Skeletal muscle tissue (tissue), 4 donors: ENCODE results near the gene TTC7B. TPM values are rescaled to one million over a fixed set of nuclear protein-coding genes. Genes with fewer than 3 reads are reported as not detected.
A peak's percentile ranks its signal among the peaks of the same experiment; 100 is the strongest.
"Not testable (repeated sequence)": the region's sequence is repeated elsewhere in the genome, so short reads cannot be mapped to it uniquely, and the experiment has no call there.

ENCODE experiments used
- H3K27ac ChIP-seq: one replicate; pipeline ENCODE4 v1.7.0; 2013; ENCODE audit warnings: mild to moderate bottlenecking, low read depth, low read length, inconsistent platforms
- H3K27me3 ChIP-seq, 3 donors: one replicate each; pipeline ENCODE4 v1.7.0; 2013; ENCODE audit warnings: low read length in 3 of 3; ENCODE audit not compliant: control insufficient read depth in 3 of 3, insufficient read depth in 3 of 3
- H3K36me3 ChIP-seq, 3 donors: one replicate each; pipeline ENCODE4 v1.7.0; 2013; ENCODE audit warnings: low read length in 3 of 3; ENCODE audit not compliant: control insufficient read depth in 3 of 3, insufficient read depth in 3 of 3
- H3K4me1 ChIP-seq, 3 donors: one replicate each; pipeline ENCODE4 v1.7.0; 2013; ENCODE audit warnings: low read length in 3 of 3, mild to moderate bottlenecking in 3 of 3; ENCODE audit not compliant: control insufficient read depth in 3 of 3, insufficient read depth in 3 of 3
- H3K4me3 ChIP-seq, 3 donors: one replicate each; pipeline ENCODE4 v1.7.0; 2013; ENCODE audit warnings: low read length in 3 of 3
- H3K9ac ChIP-seq, 3 donors: one replicate each; pipeline ENCODE4 v1.7.0; 2013; ENCODE audit warnings: low read length in 3 of 3, mild to moderate bottlenecking in 3 of 3, moderate library complexity in 2 of 3, low read depth in 1 of 3
- H3K9me3 ChIP-seq, 3 donors: one replicate each; pipeline ENCODE4 v1.7.0; 2013; ENCODE audit warnings: low read length in 3 of 3; ENCODE audit not compliant: control insufficient read depth in 3 of 3
- total RNA-seq: library from RNA; depleted of rRNA; stranded (reverse); fragments of >200 nt; gene quantifications from one replicate; pipeline ENCODE4 v1.2.3, GENCODE V29; 2014
- donor health status: Osteomylitis.

Gene TTC7B
- total RNA-seq, 1 donor from 2014 or later: 5.7 TPM

DNA sequence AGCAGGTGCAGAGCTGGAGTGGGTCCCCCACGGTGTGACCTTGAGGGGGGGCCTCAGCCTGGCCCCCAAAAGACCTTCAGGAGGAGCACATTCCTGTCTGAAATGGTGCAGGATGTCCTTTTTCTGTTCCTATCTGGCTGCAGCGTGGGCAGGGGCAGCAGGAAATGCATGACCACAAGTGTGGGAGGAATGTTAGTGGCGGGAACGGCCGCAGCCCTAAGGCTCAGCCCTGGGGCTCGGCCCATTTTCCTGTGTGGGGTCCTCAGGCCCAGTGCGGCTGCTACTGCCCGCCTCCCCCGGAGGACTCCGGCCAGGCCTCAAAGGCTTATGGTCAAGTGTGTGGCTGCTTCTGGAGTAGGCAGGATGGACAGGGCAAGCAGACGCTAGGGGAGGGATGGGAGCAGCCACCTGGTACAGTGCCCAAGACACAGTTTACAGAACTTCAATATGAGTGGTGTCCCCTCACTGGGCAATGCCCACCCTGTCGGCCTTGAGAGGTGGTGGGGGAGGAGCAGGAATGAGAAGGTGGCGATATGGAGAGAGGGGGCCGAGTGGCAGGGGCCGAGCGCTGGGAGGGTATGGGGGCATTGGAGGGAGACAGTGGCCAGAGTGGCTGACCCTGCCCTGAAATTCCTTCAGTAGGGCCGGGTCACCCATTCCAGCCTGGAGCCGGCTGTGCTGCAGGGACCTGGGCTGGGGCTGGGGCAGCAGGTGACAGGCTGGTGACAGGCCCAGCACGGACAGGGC lies 282.0 kb downstream of the TTC7B start:
- no peak overlapping the region for H3K27ac ChIP-seq
- H3K27me3 ChIP-seq: no peaks in the 10 kb centered on the region
- H3K9ac ChIP-seq: peak overlapping the region in 2 of 3 donors; percentile 33 to 45
- H3K9me3 ChIP-seq: no peaks in the 10 kb centered on the region
- peaks cover 3 to 8% (median 3%) of the 10 kb centered on the region in 3 donors for H3K36me3 ChIP-seq
- H3K4me1 ChIP-seq: peaks cover 11 to 24% (median 13%) of the 10 kb centered on the region in 3 donors
- no peak overlapping the region for H3K4me3 ChIP-seq

DNA sequence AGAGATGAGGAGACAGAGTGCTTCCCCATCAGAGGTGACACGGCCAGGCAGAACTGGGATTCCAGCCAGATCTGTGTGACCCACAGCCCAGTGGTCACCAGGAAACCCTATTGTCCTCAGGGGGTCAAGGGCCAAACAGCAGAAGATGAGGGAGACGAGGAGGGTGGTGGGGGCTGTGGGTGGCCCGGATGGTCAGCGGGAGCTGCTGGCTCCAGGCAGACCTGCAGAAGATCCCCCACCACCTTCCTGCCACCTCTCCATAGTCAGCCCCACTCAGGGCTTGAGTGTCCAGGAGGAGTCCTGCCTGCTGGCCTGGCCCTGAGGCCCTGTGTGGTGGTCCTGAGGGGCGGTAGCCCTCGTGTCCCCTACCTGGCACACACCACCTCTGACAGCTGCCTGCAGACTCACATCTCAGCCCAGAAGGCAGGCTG lies 282.6 kb downstream of the TTC7B start:
- H3K27ac ChIP-seq: no peak overlapping the region
- no peaks in the 10 kb centered on the region for H3K27me3 ChIP-seq
- no peaks in the 10 kb centered on the region for H3K9me3 ChIP-seq
- peaks cover 11 to 24% (median 13%) of the 10 kb centered on the region in 3 donors for H3K4me1 ChIP-seq
- H3K4me3 ChIP-seq: no peak overlapping the region
- H3K36me3 ChIP-seq: peaks cover 0 to 6% (median 2%) of the 10 kb centered on the region in 3 donors
- H3K9ac ChIP-seq: peak overlapping the region in 2 of 3 donors; percentile 33 to 45

DNA sequence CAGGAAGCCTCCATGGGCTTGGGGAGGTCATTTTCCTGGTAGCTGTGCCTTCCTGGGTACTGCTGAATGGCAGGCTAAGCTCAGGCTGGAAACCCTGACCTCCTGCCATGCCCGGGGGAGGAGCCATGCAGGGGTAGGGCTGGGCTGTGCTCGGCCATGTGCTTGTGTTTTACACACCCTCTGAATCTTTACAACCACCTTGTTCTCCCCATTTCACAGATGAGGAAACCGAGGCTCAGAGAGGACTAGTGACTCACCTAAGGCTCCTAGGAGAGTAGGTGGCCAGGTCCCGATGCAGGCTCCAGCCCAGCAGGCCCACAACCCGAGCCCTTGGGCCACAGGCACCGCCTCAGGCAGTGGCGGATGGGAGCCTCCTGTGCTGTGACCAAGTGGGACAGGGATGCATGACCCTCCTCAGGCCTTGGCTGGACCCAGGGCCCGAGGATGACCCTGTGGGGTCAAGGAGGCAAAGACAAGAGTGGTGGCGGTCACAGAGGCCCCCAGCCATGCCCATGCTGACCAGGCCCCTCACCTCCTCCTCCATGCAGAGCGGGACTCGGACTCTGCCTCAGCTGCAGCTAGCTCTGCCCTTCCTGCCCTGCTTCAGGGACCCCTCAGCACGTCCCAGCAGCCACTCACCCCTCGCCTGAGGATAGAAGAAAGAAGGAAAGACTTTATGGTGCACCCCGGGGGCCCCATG lies 283.3 kb downstream of the TTC7B start:
- Histone ChIP-seq H3K4me3 (no peak overlapping the region), H3K4me1 (peaks cover 11 to 24% (median 13%) of the 10 kb centered on the region in 3 donors), H3K9ac (no peak overlapping the region), H3K27me3 (no peaks in the 10 kb centered on the region), H3K9me3 (no peaks in the 10 kb centered on the region), H3K36me3 (peaks cover 0 to 6% (median 0%) of the 10 kb centered on the region in 3 donors), H3K27ac (no peak overlapping the region)

DNA sequence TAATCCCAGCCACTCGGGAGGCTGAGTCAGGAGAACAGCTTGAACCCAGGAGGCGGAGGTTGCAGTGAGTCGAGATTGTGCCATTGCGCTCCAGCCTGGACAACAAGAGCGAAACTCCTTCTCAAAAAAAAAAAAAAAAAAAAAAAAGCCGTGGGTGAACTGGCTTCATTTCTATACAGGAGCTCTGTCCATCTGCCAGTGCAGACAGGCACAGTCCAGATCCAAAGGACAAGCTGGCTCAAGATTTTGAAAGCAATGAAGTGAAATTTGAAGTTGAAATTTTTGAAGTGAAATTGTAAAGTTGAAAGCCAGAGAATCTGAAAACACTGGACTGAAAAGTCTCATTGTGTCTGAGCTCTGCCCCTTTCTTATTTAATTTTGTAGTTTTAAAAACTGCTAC lies 284.7 kb downstream of the TTC7B start:
- Histone ChIP-seq H3K27me3 (no peaks in the 10 kb centered on the region), H3K4me1 (peaks cover 9 to 21% (median 12%) of the 10 kb centered on the region in 3 donors), H3K9ac (no peak overlapping the region), H3K4me3 (no peak overlapping the region), H3K27ac (no peak overlapping the region), H3K36me3 (peaks cover 0 to under 1% (median 0%) of the 10 kb centered on the region in 3 donors), H3K9me3 (no peaks in the 10 kb centered on the region)

DNA sequence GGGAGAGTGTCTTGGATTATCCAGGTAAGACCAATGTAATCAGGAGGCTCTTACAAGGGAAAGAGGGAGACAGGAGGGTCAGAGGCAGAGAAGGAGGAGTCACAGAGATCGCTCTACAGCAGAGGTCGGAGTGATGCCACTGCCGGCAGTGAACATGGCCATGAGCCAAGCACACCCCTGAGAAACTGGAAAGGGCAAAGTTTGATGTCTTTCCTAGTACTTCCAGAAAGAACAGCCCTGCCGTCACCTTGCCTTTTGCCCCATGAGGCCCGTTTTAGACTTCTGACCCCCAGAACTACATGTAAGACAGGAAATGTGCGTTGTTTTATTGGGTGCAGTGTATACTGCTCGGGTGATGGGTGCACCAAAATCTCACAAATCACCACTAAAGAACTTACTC lies 285.7 kb downstream of the TTC7B start:
- H3K9me3 ChIP-seq: no peaks in the 10 kb centered on the region
- peaks cover 6 to 13% (median 9%) of the 10 kb centered on the region in 3 donors for H3K4me1 ChIP-seq
- no peak overlapping the region for H3K9ac ChIP-seq
- H3K36me3 ChIP-seq: no peaks in the 10 kb centered on the region
- no peak overlapping the region for H3K4me3 ChIP-seq
- H3K27ac ChIP-seq: no peak overlapping the region
- H3K27me3 ChIP-seq: no peaks in the 10 kb centered on the region

DNA sequence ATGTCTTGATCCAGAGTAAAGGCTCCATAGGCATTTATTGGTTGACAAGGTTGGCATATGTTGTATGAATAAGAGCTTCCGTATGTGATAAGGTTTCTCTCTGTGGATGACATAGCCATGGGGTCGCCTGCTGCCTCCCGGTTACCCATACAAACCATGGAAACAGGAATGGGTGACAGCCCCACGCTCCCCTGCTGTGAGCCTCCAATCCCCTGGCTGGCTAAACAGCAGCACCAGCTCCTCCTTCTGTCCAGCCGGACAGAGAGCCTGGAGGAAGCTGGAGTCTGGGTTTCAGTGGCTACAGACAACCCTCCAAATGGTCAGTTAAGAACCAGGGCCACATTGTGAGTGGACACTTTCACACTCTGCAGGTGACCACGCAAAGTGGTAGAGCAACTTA lies 288.3 kb downstream of the TTC7B start:
- Histone ChIP-seq H3K9me3 (no peaks in the 10 kb centered on the region), H3K27ac (no peak overlapping the region), H3K27me3 (no peaks in the 10 kb centered on the region), H3K36me3 (no peaks in the 10 kb centered on the region), H3K9ac (no peak overlapping the region), H3K4me1 (peaks cover 5 to 11% (median 8%) of the 10 kb centered on the region in 3 donors), H3K4me3 (no peak overlapping the region)

DNA sequence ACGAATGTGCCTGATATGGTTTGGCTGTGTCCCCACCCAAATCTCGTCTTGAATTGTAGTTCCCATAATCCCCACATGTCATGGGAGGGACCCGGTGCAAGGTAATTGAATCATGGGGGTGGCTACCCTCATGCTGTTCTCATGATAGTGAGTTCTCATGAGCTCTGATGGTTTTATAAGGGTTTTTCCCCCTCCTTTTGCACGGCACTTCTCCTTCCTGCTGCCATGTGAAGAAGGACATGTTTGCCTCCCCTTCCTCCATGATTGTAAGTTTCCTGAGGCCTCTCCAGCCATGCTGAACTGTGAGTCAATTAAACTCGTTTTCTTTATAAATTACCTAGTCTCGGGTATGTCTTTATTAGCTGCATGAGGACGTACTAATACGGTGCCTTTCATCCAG lies 289.7 kb downstream of the TTC7B start:
- not testable (repeated sequence) for H3K4me3 ChIP-seq, H3K36me3 ChIP-seq, H3K27ac ChIP-seq

DNA sequence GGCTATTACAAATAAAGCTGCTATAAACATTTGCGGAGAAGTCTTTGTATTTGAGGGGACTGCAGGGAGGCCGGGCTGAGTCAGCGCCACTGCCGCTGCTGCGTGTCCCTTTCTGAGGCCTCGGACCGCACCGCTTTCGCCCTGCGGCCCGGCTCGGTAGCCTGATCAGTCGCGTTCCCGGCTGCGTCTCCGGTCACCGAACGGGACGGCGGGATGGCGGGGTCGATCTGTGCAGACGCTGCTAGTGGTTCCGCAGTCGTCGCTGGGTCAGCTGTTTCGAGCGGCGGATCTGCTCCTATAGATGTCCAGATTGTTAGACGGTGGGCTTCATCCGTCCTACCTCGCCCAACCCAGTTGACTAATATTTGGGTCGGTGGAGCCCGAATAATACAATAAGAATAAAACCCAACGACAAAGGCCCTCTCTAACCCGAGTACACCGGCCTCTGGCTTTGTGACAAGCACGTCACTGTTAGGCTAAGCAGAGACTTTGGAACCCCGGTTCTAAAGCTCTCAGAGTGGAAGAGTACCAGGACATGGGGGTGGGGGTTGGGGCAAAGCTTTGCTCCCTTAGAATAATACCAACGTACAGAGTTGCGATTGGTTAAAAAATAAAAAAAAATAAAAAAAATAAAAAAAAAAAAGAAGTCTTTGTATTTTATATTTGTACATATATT lies 290.7 kb downstream of the TTC7B start:
- H3K9ac ChIP-seq, H3K9me3 ChIP-seq: not testable (repeated sequence)

More for the DNA sequence above, 289.7 kb downstream of the TTC7B start:
- not testable (repeated sequence) for H3K9me3 ChIP-seq, H3K9ac ChIP-seq, H3K27me3 ChIP-seq
- peaks cover 16 to 22% (median 18%) of the 10 kb centered on the region in 3 donors for H3K4me1 ChIP-seq

DNA sequence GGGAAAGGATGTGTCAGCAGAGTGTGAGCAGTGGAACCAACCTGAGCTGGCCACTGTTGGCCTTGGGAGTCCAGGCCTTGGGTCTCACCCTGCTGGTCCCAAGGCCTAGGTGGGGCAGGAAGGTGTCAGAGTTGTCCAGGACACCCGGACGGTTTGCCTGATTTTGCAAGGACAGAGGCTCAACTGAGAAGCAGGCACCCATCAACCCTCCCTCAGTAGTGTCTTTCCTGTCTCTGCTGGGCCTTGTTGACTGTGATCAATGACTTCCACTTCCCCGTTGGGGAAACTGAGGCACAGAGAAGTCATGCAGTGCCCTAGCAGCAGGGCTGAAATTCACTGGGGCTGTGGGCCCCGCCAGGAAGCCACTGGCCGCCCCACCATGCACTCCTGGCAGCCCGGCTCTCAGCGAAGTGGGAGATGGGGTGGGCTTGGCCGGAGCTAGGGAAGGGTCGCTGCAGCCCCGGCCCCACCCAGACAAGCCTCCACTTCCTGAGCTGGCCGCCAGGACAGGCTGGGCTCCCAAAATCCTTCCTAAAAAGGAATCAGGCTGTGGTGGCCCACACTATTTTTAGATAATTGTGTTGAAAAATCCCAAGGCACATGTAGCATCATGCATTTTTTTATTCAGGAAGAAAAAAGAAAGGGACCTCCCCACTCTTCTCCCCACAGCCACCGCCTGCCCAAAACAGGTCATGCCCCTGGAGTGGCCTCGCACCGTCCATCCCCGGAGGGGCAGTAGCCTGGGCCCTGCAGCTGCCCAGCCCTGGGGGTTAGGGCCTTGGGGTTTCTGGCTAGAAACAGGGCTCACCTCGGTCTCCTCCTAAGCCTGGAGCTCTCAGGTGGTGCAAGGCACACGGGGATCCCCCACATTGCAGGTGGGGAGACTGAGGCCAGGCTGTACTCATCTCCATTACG lies 292.0 kb downstream of the TTC7B start:
- Histone ChIP-seq H3K9ac (peak overlapping the region in 1 of 3 donors; percentile 45), H3K4me1 (peaks cover 31 to 39% (median 31%) of the 10 kb centered on the region in 3 donors), H3K4me3 (no peak overlapping the region), H3K27me3 (no peaks in the 10 kb centered on the region), H3K27ac (peak overlapping the region; percentile 18), H3K9me3 (no peaks in the 10 kb centered on the region), H3K36me3 (no peaks in the 10 kb centered on the region)

More for the DNA sequence above, 290.7 kb downstream of the TTC7B start:
- not testable (repeated sequence) for H3K4me3 ChIP-seq, H3K27me3 ChIP-seq, H3K36me3 ChIP-seq, H3K27ac ChIP-seq
- peaks cover 24 to 32% (median 26%) of the 10 kb centered on the region in 3 donors for H3K4me1 ChIP-seq
